Measurements from ENCODE around the gene IL17B.

IL17B gene

GRCh38 chr5:149376104-149376503 is 3.0 kb downstream of the IL17B start:
- WGBS (ENCODE audit: extremely low coverage, insufficient coverage, insufficient read length): no CpG with 5 or more reads among the region's 12 CpGs
- no peaks in the 10 kb centered on the region for H3K36me3 ChIP-seq (ENCODE audit: control insufficient read depth in 1 of 2, insufficient read depth in 2 of 2, low read length in 2 of 2)
- H2BK120ac ChIP-seq (ENCODE audit: insufficient read depth, low read length, poor library complexity): no peak overlapping the region
- no peak overlapping the region for H2BK5ac ChIP-seq (ENCODE audit: low read depth, low read length, poor library complexity)
- no peak overlapping the region for H2BK12ac ChIP-seq (ENCODE audit: low read length)
- H4K12ac ChIP-seq (ENCODE audit: low read depth, low read length): no peak overlapping the region
- no peak overlapping the region for H2AFZ ChIP-seq (ENCODE audit: insufficient read depth, low read length, poor library complexity)
- no peak overlapping the region for H3K4ac ChIP-seq (ENCODE audit: low read depth, low read length)
- H2AK5ac ChIP-seq (ENCODE audit: low read length): no peak overlapping the region
- H3K4me1 ChIP-seq (ENCODE audit: control insufficient read depth in 1 of 2, insufficient read depth in 2 of 2, low read length in 2 of 2): peaks cover 1 to 7% of the 10 kb centered on the region in 2 experiments
- H3K79me1 ChIP-seq (ENCODE audit: low read length): peaks cover 5% of the 10 kb centered on the region
- no peak overlapping the region for H4K91ac ChIP-seq (ENCODE audit: low read depth, low read length)
- H3K4me3 ChIP-seq (ENCODE audit: low read depth, low read length): no peak overlapping the region
- H3K23ac ChIP-seq (ENCODE audit: low read length): no peak overlapping the region
- H4K8ac ChIP-seq (ENCODE audit: low read depth, low read length): no peak overlapping the region
- H3K27me3 ChIP-seq (ENCODE audit: insufficient read depth, low read length): no peaks in the 10 kb centered on the region
- no peaks in the 10 kb centered on the region for H3K79me2 ChIP-seq (ENCODE audit: control insufficient read depth, insufficient read depth, low read length, poor library complexity)
- H3K9ac ChIP-seq (ENCODE audit: low read length): no peak overlapping the region
- no peak overlapping the region for H3K14ac ChIP-seq (ENCODE audit: low read length)
- no peak overlapping the region for H3K27ac ChIP-seq (ENCODE audit: low read depth, low read length)
- no peak overlapping the region for H3K4me2 ChIP-seq (ENCODE audit: low read length)
- H3K18ac ChIP-seq (ENCODE audit: low read length): no peak overlapping the region
- no peak for DNase-seq
- peaks cover 3% of the 10 kb centered on the region for H3K9me3 ChIP-seq (ENCODE audit: insufficient read depth, low read depth, low read length)

DNA sequence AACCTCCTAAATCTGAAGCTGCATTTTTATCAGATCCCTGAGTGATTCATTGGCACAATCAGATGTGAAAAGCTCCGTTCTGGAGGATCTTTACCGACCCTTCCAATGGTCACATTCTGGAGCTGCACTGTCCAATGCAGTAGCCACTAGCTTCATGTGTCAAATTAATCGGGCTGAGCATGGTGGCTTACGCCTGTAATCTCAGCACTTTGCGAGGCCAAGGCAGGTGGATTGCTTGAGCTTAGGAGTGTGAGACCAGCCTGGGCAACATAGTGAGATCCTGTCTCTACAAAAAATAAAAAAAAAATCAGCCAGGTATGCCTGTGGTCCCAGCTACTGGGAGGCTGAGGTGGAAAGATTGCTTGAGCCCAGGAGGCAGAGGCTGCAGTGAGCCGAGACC is 3.7 kb downstream of the IL17B start:
- Histone ChIP-seq H3K4ac (ENCODE audit: low read depth, low read length) (no peak overlapping the region), H3K36me3 (ENCODE audit: control insufficient read depth in 1 of 2, insufficient read depth in 2 of 2, low read length in 2 of 2) (no peaks in the 10 kb centered on the region), H3K4me1 (ENCODE audit: control insufficient read depth in 1 of 2, insufficient read depth in 2 of 2, low read length in 2 of 2) (peaks cover under 1 to 4% of the 10 kb centered on the region in 2 experiments), H4K91ac (ENCODE audit: low read depth, low read length) (no peak overlapping the region), H3K18ac (ENCODE audit: low read length) (no peak overlapping the region), H3K9me3 (ENCODE audit: insufficient read depth, low read depth, low read length) (peaks cover 3% of the 10 kb centered on the region), H3K4me2 (ENCODE audit: low read length) (no peak overlapping the region), H3K14ac (ENCODE audit: low read length) (no peak overlapping the region), H3K27ac (ENCODE audit: low read depth, low read length) (no peak overlapping the region), H3K23ac (ENCODE audit: low read length) (no peak overlapping the region), H2BK120ac (ENCODE audit: insufficient read depth, low read length, poor library complexity) (no peak overlapping the region), H4K12ac (ENCODE audit: low read depth, low read length) (no peak overlapping the region), H3K27me3 (ENCODE audit: insufficient read depth, low read length) (no peaks in the 10 kb centered on the region), H3K79me2 (ENCODE audit: control insufficient read depth, insufficient read depth, low read length, poor library complexity) (no peaks in the 10 kb centered on the region), H4K8ac (ENCODE audit: low read depth, low read length) (no peak overlapping the region), H2BK12ac (ENCODE audit: low read length) (no peak overlapping the region), H2AK5ac (ENCODE audit: low read length) (no peak overlapping the region), H2AFZ (ENCODE audit: insufficient read depth, low read length, poor library complexity) (no peak overlapping the region), H3K4me3 (ENCODE audit: low read depth, low read length) (no peak overlapping the region), H3K79me1 (ENCODE audit: low read length) (peaks cover 5% of the 10 kb centered on the region), H2BK5ac (ENCODE audit: low read depth, low read length, poor library complexity) (no peak overlapping the region), H3K9ac (ENCODE audit: low read length) (no peak overlapping the region)
- no CpG with 5 or more reads among the region's 6 CpGs for WGBS (ENCODE audit: extremely low coverage, insufficient coverage, insufficient read length)
- no peak for DNase-seq

- Histone ChIP-seq H2AK5ac (ENCODE audit: low read length) (no peak overlapping the region), H3K14ac (ENCODE audit: low read length) (no peak overlapping the region), H2BK12ac (ENCODE audit: low read length) (no peak overlapping the region), H3K36me3 (ENCODE audit: control insufficient read depth in 1 of 2, insufficient read depth in 2 of 2, low read length in 2 of 2) (no peaks in the 10 kb centered on the region), H3K9ac (ENCODE audit: low read length) (no peak overlapping the region), H3K27ac (ENCODE audit: low read depth, low read length) (no peak overlapping the region), H3K4me3 (ENCODE audit: low read depth, low read length) (no peak overlapping the region), H3K4me1 (ENCODE audit: control insufficient read depth in 1 of 2, insufficient read depth in 2 of 2, low read length in 2 of 2) (peaks cover 0 to 2% of the 10 kb centered on the region in 2 experiments), H3K23ac (ENCODE audit: low read length) (no peak overlapping the region), H3K9me3 (ENCODE audit: insufficient read depth, low read depth, low read length) (peaks cover 3% of the 10 kb centered on the region), H3K4me2 (ENCODE audit: low read length) (no peak overlapping the region), H4K8ac (ENCODE audit: low read depth, low read length) (no peak overlapping the region), H3K79me2 (ENCODE audit: control insufficient read depth, insufficient read depth, low read length, poor library complexity) (no peaks in the 10 kb centered on the region), H2BK120ac (ENCODE audit: insufficient read depth, low read length, poor library complexity) (no peak overlapping the region), H3K4ac (ENCODE audit: low read depth, low read length) (no peak overlapping the region), H2AFZ (ENCODE audit: insufficient read depth, low read length, poor library complexity) (no peak overlapping the region), H3K27me3 (ENCODE audit: insufficient read depth, low read length) (no peaks in the 10 kb centered on the region), H2BK5ac (ENCODE audit: low read depth, low read length, poor library complexity) (no peak overlapping the region), H4K12ac (ENCODE audit: low read depth, low read length) (no peak overlapping the region), H3K18ac (ENCODE audit: low read length) (no peak overlapping the region), H3K79me1 (ENCODE audit: low read length) (peaks cover 5% of the 10 kb centered on the region), H4K91ac (ENCODE audit: low read depth, low read length) (no peak overlapping the region)
- no peak for DNase-seq
- WGBS (ENCODE audit: extremely low coverage, insufficient coverage, insufficient read length): no CpG with 5 or more reads among the region's 3 CpGs
Observed at GRCh38 chr5:149374801-149375200, 4.3 kb downstream of the IL17B start.

DNA sequence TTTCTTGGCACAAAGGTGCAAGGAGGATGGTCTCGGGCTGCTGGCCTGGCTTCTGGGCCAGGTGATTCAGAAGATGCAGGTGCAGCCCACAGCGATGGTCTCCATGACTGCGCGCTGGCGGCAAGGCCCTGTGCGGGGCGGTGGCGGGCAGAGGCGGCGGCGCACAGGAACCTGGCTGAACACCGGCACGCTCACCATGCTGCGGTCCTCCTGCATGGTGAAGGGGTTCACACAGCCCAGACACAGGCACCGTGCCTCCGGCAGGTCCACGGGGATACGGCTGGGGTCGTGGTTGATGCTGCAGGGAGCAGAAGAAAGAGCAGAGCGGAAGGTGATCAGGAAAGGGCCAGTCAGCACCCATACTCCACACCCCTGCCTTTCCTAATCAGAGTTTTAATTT is 4.8 kb downstream of the IL17B start:
- no peak overlapping the region for H3K4me3 ChIP-seq (ENCODE audit: low read depth, low read length)
- no CpG with 5 or more reads among the region's 20 CpGs for WGBS (ENCODE audit: extremely low coverage, insufficient coverage, insufficient read length)
- H3K36me3 ChIP-seq (ENCODE audit: control insufficient read depth in 1 of 2, insufficient read depth in 2 of 2, low read length in 2 of 2): no peaks in the 10 kb centered on the region
- H3K9me3 ChIP-seq (ENCODE audit: insufficient read depth, low read depth, low read length): peaks cover 3% of the 10 kb centered on the region
- H4K8ac ChIP-seq (ENCODE audit: low read depth, low read length): no peak overlapping the region
- no peak overlapping the region for H4K12ac ChIP-seq (ENCODE audit: low read depth, low read length)
- no peak overlapping the region for H4K91ac ChIP-seq (ENCODE audit: low read depth, low read length)
- no peak overlapping the region for H3K9ac ChIP-seq (ENCODE audit: low read length)
- no peak for DNase-seq
- H3K4ac ChIP-seq (ENCODE audit: low read depth, low read length): no peak overlapping the region
- H2BK5ac ChIP-seq (ENCODE audit: low read depth, low read length, poor library complexity): no peak overlapping the region
- no peaks in the 10 kb centered on the region for H3K79me2 ChIP-seq (ENCODE audit: control insufficient read depth, insufficient read depth, low read length, poor library complexity)
- H3K4me2 ChIP-seq (ENCODE audit: low read length): no peak overlapping the region
- H3K27me3 ChIP-seq (ENCODE audit: insufficient read depth, low read length): no peaks in the 10 kb centered on the region
- H2AK5ac ChIP-seq (ENCODE audit: low read length): no peak overlapping the region
- H2BK120ac ChIP-seq (ENCODE audit: insufficient read depth, low read length, poor library complexity): no peak overlapping the region
- peaks cover 2% of the 10 kb centered on the region for H3K79me1 ChIP-seq (ENCODE audit: low read length)
- no peak overlapping the region for H2AFZ ChIP-seq (ENCODE audit: insufficient read depth, low read length, poor library complexity)
- no peak overlapping the region for H3K27ac ChIP-seq (ENCODE audit: low read depth, low read length)
- H3K4me1 ChIP-seq (ENCODE audit: control insufficient read depth in 1 of 2, insufficient read depth in 2 of 2, low read length in 2 of 2): peaks cover 0 to 2% of the 10 kb centered on the region in 2 experiments
- no peak overlapping the region for H3K23ac ChIP-seq (ENCODE audit: low read length)
- no peak overlapping the region for H3K14ac ChIP-seq (ENCODE audit: low read length)
- no peak overlapping the region for H2BK12ac ChIP-seq (ENCODE audit: low read length)
- H3K18ac ChIP-seq (ENCODE audit: low read length): no peak overlapping the region

Data from trophoblast cell (in vitro differentiated cells and primary cell).